Heart right ventricle (tissue), 16 donors: ENCODE data around the gene OR8B12. TPM values are rescaled to one million over a fixed set of nuclear protein-coding genes. Genes with fewer than 3 reads are reported as not detected.

Experiments
- ATAC-seq, 8 donors: fragments of 200-7000 bp; cut with Tn5 transposase; one replicate each; pipeline ENCODE4 v1.9.1; 2020; ENCODE audit warnings: mild to moderate bottlenecking in 8 of 8, moderate library complexity in 8 of 8, moderate number of reproducible peaks in 1 of 8
- DNase-seq, 2 donors: peaks; one replicate each; pipeline ENCODE4 v3.0.0-alpha.2; 2020
- H3K27ac ChIP-seq, 10 donors: fragments of 200-600 bp; sonication (generic) in 2 of 10; one replicate each; pipeline versions ENCODE4 v1.5.0 to v1.8.0; 2020 to 2022; ENCODE audit warnings: mild to moderate bottlenecking in 3 of 10
- H3K27me3 ChIP-seq, 7 donors: fragments of 200-600 bp; one replicate each; pipeline ENCODE4 v1.8.0; 2021 to 2022; ENCODE audit warnings: mild to moderate bottlenecking in 2 of 7
- H3K36me3 ChIP-seq, 9 donors: fragments of 200-600 bp; sonication (generic) in 1 of 9; one replicate each; pipeline versions ENCODE4 v1.5.0 to v1.8.0; 2020 to 2022; ENCODE audit warnings: mild to moderate bottlenecking in 2 of 9
- H3K4me1 ChIP-seq, 9 donors: fragments of 200-600 bp; sonication (generic) in 1 of 9; one replicate each; pipeline versions ENCODE4 v1.5.0 to v1.8.0; 2020 to 2022; ENCODE audit warnings: mild to moderate bottlenecking in 4 of 9
- H3K4me3 ChIP-seq, 10 donors: fragments of 200-600 bp; sonication (generic) in 2 of 10; one replicate each; pipeline versions ENCODE4 v1.5.0 to v1.8.0; 2020 to 2022; ENCODE audit warnings: mild to moderate bottlenecking in 7 of 10, moderate library complexity in 2 of 10
- H3K9me3 ChIP-seq, 11 donors: fragments of 200-600 bp in 10 of 11; sonication (generic) in 2 of 11; one replicate each; pipeline versions ENCODE4 v1.5.0 to v1.8.0; 2013 to 2022; ENCODE audit warnings: mild to moderate bottlenecking in 2 of 11, control low read depth in 1 of 11, moderate library complexity in 1 of 11
- CTCF ChIP-seq, 9 donors: fragments of 200-600 bp; sonication (generic) in 2 of 9; IDR thresholded peaks; one replicate each; pipeline versions ENCODE4 v1.5.0 to v1.8.0; 2021 to 2022; ENCODE audit warnings: antibody characterized with exemption in 9 of 9, mild to moderate bottlenecking in 5 of 9, moderate library complexity in 1 of 9
- WGBS, 2 donors: extraction: QIAGEN DNeasy Blood & Tissue Kit; methylation state at CpG; one replicate each; pipeline ENCODE4 v1.1.7; 2013; ENCODE audit warnings: inconsistent platforms in 1 of 2; 5-methylcytosine and 5-hydroxymethylcytosine counted together
- intact Hi-C, 10 donors: fragments of 100-400 bp; cut with DNase I; formaldehyde crosslinking; loops; one replicate each; pipeline versions ENCODE4 v1.11.1 to v1.14.2; 2022
- polyA plus RNA-seq, 2 donors: library from polyadenylated mRNA; stranded (reverse); fragments of 200-250 nt; gene quantifications; one replicate each; pipeline ENCODE4 v1.2.3, GENCODE V29; 2013
- total RNA-seq, 10 donors: library from RNA; stranded (reverse); fragmentation: NEBNext Ultra II Directional in 3 of 10; extraction: Animal tissue kit (Norgen Biotek cat#: 25700) in 3 of 10; gene quantifications; one replicate each; pipeline versions ENCODE4 v1.2.1 to v1.2.4, GENCODE V29; 2021 to 2023
- donor health status: Arrhythmogenic right ventricular cardiomyopathy.
- donor health status: ischemic (EF 13 %, LVEDD 7.1; RV severe dilation, severe dysfunction).
- donor health status: healthy with polysubstance abuse.
- donor health status: DM: no; HTN: yes; CAD: no.
- donor health status: DM: no; HTN: no; CAD: no.
- donor health status: ischemic (EF 25% LVEDD 6.9; RV normal size, moderate dysfunction).
- donor health status: ischemic (EF 25% LVEDD 5.7; RV mildly dilated, moderate dysfunction).
- donor health status: healthy.
- donor health status: DM: yes; HTN: yes; CAD: no.
- donor health status: Ischemic cardiomyopathy.
- donor health status: ischemic (EF 35%, LVEDD 5.7; RV mildly dilated, moderate dysfunction).
- donor health status: nonischemic (EF 11% LVEDD 7.7; RV severe dilation, severe dysfunction).
- donor health status: DM: yes; HTN: yes; CAD: no.
- donor health status: PGD.
- donor health status: ischemic (EF 29% LVEDD 5.4; RV normal size, mild dysfunction).
- donor health status: nonischemic (EF 23%, LVEDD 6.1; RV moderate dilation, normal function).

Gene OR8B12
- total and polyA plus RNA-seq, 12 donors = not detected

GRCh38 chr11:124541204-124541603 lies 2.2 kb downstream of the OR8B12 start:
- no peak for TF ChIP-seq CTCF (IDR thresholded peaks at IDR 0.05)
- ATAC-seq = no peak
- 84 to 88% methylated on average over 6 of the region's 6 CpGs for WGBS, 2 donors
- no peak overlapping the region for H3K4me3 ChIP-seq
- H3K27ac ChIP-seq = no peak overlapping the region
- H3K9me3 ChIP-seq = no peaks in the 10 kb centered on the region
- peaks cover 0 to 17% (median 5%) of the 10 kb centered on the region in 9 donors for H3K4me1 ChIP-seq
- intact Hi-C loops = no loop called here
- H3K27me3 ChIP-seq = no peaks in the 10 kb centered on the region
- DNase-seq = no peak
- H3K36me3 ChIP-seq = no peaks in the 10 kb centered on the region

DNA sequence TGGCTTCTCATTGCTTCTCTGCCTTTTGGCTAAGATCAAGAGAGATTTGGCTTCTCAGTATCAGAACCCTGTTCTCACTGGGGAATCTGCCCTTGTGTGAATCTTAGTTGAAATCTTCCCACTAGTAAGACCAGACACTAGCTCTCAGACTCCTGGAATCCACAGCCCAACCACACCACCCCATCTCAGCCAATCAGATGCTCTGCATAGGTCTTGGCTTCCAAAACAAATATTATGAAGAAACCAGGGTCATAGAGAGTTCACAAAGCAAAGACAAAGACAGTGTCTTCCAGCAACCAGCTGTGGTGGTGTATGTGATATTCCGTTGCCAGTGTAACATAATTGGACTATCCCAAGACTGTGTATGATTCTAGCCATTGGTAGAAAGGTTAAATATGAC lies 5.4 kb downstream of the OR8B12 start:
- Histone ChIP-seq H3K4me1 (peaks cover 0 to 20% (median 6%) of the 10 kb centered on the region in 9 donors), H3K36me3 (no peaks in the 10 kb centered on the region), H3K27ac (no peak overlapping the region), H3K9me3 (no peaks in the 10 kb centered on the region), H3K27me3 (no peaks in the 10 kb centered on the region), H3K4me3 (no peak overlapping the region)
- no peak for TF ChIP-seq CTCF (IDR thresholded peaks at IDR 0.05)
- peak; percentile 34 to 92 (median 68) for ATAC-seq
- WGBS, 2 donors = 39 to 67% methylated on average over 1 of the region's 1 CpG
- no peak for DNase-seq
- intact Hi-C loops = no loop called here

DNA sequence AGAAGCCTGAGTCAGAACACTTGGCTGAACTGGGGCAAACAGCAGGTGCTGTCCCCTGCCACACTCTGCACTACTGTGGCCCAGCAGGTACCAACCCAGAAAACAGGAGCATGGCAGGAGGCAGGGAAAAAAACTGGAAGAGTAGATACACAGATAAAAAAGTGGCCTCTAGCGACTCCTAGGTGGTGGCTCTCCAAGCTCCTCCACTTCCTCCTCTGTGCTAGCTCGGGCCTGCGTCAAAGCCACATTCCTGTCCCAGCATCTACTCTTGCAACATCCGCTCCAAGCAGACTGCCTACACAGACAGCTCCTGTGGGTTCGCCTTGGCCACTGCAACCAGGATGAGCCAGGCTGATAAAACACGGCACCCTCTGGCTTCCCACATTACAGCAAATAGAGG lies 6.9 kb downstream of the OR8B12 start:
- TF ChIP-seq CTCF (IDR thresholded peaks at IDR 0.05) = peak in 4 of 9 donors; percentile 19 to 36 (median 30)
- Histone ChIP-seq H3K27ac (peak overlapping the region in 2 of 10 donors; percentile 21 to 48), H3K4me1 (peaks cover 0 to 20% (median 6%) of the 10 kb centered on the region in 9 donors), H3K4me3 (no peak overlapping the region), H3K36me3 (no peaks in the 10 kb centered on the region), H3K9me3 (no peaks in the 10 kb centered on the region), H3K27me3 (no peaks in the 10 kb centered on the region)
- intact Hi-C loops = no loop called here
- peak in 7 of 8 donors; percentile 68 to 86 (median 80) for ATAC-seq
- WGBS, 2 donors = 30 to 31% methylated on average over 6 of the region's 6 CpGs
- peak; percentile 36 to 49 for DNase-seq

DNA sequence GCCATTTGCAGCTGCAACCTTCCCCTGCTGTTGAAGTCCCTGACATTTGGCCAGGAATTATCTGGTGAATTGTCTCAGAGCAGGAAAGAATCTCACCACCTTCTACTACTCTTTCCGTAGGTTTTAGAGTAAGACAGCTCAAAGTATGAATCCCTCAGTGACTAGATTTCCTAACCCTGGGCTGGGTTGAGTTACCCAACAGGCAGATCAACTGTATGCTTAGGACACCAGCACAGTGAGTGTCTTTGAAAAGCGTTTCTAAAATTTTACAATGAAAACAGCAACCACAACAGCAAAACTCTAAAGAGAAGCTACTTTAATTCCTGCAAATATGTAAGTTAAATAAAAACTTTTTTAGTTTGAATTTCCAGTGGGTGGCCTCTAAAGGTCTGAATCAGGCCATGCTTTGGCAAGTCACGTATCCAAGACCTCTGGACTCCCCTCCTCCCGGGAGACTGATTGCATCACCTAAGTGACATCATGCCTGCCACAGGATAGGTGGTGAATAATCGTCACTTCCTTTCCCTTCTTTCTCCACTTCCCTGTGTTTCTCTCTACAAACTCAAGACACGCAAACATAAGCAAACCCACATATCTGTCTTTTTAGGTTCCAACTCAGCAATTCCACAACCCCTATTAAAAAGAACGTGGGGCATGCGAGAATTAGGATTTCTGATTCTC lies 7.8 kb downstream of the OR8B12 start:
- 83 to 85% methylated on average over 8 of the region's 8 CpGs for WGBS, 2 donors
- ATAC-seq = peak in 1 of 8 donors; percentile 34
- Histone ChIP-seq H3K36me3 (no peaks in the 10 kb centered on the region), H3K9me3 (no peaks in the 10 kb centered on the region), H3K4me3 (no peak overlapping the region), H3K27ac (peak overlapping the region in 1 of 10 donors; percentile 48), H3K4me1 (peaks cover 0 to 20% (median 6%) of the 10 kb centered on the region in 9 donors), H3K27me3 (no peaks in the 10 kb centered on the region)
- intact Hi-C loops = no loop called here
- no peak for TF ChIP-seq CTCF (IDR thresholded peaks at IDR 0.05)
- DNase-seq = no peak
